Measurements from ENCODE around the gene TM9SF4.
"Not testable (repeated sequence)": the region's sequence is repeated elsewhere in the genome, so short reads cannot be mapped to it uniquely, and the experiment has no call there.

TM9SF4 gene

DNA sequence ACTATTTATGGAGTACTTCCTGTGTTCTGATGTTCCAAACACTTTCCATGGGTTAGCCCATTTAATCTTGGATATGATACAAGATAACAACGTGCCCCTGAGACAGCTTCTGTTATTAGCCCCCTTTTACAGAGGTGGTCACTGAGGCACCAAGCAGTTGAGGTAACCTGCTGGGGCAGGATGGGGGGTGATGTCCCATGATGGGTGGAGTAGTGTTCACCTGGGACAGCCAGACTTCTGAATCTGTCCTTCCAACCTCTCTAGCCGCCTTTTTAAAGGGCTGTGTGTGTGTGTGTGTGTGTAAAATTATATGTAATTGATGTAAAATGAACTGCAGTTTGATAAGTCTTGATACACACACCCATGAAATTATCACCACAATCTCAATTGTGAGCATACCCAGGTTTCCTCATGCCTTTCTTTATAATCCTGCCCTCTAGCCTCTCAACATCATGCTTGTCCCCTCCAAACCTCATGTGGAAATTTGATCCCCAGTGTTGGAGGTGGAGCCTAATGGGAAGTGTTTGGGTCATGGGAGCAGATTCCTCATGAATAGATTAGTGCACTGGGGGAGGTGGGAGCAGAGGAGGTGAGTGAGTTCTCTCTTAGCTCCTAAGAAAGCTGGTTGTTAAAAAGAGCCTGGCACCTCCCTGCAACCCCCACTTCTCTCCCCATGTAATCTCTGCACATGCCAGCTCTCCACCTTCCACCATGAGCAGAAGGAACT lies 58.8 kb downstream of the TM9SF4 start:
- TF ChIP-seq ZNF70 (CRISPR knock-in tag; IDR thresholded peaks at IDR 0.05) (no peak), BACH2 (CRISPR knock-in tag; IDR thresholded peaks at IDR 0.05; ENCODE audit: borderline replicate concordance) (no peak), ZFP30 (CRISPR knock-in tag; IDR thresholded peaks at IDR 0.05) (no peak), CSDC2 (CRISPR knock-in tag; IDR thresholded peaks at IDR 0.05) (no peak), ZNF565 (CRISPR knock-in tag; conservative IDR thresholded peaks at IDR 0.05; ENCODE audit: low read depth) (no peak), ZC3H10 (CRISPR knock-in tag; IDR thresholded peaks at IDR 0.05) (no peak), ISL1 (CRISPR knock-in tag; IDR thresholded peaks at IDR 0.05) (no peak), ZNF8 (CRISPR knock-in tag; IDR thresholded peaks at IDR 0.05) (no peak), SNAI2 (CRISPR knock-in tag; IDR thresholded peaks at IDR 0.05) (no peak), TCF4 (CRISPR knock-in tag; IDR thresholded peaks at IDR 0.05; ENCODE audit: borderline replicate concordance) (no peak)
- TF ChIP-seq, protein P1, sequence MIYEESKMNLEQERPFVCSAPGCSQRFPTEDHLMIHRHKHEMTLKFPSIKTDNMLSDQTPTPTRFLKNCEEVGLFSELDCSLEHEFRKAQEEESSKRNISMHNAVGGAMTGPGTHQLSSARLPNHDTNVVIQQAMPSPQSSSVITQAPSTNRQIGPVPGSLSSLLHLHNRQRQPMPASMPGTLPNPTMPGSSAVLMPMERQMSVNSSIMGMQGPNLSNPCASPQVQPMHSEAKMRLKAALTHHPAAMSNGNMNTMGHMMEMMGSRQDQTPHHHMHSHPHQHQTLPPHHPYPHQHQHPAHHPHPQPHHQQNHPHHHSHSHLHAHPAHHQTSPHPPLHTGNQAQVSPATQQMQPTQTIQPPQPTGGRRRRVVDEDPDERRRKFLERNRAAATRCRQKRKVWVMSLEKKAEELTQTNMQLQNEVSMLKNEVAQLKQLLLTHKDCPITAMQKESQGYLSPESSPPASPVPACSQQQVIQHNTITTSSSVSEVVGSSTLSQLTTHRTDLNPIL (CRISPR knock-in tag; IDR thresholded peaks at IDR 0.05; ENCODE audit: low read depth): no peak
- TF ChIP-seq, protein P2, sequence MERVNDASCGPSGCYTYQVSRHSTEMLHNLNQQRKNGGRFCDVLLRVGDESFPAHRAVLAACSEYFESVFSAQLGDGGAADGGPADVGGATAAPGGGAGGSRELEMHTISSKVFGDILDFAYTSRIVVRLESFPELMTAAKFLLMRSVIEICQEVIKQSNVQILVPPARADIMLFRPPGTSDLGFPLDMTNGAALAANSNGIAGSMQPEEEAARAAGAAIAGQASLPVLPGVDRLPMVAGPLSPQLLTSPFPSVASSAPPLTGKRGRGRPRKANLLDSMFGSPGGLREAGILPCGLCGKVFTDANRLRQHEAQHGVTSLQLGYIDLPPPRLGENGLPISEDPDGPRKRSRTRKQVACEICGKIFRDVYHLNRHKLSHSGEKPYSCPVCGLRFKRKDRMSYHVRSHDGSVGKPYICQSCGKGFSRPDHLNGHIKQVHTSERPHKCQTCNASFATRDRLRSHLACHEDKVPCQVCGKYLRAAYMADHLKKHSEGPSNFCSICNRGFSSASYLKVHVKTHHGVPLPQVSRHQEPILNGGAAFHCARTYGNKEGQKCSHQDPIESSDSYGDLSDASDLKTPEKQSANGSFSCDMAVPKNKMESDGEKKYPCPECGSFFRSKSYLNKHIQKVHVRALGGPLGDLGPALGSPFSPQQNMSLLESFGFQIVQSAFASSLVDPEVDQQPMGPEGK (CRISPR knock-in tag; IDR thresholded peaks at IDR 0.05; ENCODE audit: borderline replicate concordance): no peak
- TF ChIP-seq, protein P3, sequence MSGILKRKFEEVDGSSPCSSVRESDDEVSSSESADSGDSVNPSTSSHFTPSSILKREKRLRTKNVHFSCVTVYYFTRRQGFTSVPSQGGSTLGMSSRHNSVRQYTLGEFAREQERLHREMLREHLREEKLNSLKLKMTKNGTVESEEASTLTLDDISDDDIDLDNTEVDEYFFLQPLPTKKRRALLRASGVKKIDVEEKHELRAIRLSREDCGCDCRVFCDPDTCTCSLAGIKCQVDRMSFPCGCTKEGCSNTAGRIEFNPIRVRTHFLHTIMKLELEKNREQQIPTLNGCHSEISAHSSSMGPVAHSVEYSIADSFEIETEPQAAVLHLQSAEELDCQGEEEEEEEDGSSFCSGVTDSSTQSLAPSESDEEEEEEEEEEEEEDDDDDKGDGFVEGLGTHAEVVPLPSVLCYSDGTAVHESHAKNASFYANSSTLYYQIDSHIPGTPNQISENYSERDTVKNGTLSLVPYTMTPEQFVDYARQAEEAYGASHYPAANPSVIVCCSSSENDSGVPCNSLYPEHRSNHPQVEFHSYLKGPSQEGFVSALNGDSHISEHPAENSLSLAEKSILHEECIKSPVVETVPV (CRISPR knock-in tag; IDR thresholded peaks at IDR 0.05): no peak
- TF ChIP-seq, protein P4, sequence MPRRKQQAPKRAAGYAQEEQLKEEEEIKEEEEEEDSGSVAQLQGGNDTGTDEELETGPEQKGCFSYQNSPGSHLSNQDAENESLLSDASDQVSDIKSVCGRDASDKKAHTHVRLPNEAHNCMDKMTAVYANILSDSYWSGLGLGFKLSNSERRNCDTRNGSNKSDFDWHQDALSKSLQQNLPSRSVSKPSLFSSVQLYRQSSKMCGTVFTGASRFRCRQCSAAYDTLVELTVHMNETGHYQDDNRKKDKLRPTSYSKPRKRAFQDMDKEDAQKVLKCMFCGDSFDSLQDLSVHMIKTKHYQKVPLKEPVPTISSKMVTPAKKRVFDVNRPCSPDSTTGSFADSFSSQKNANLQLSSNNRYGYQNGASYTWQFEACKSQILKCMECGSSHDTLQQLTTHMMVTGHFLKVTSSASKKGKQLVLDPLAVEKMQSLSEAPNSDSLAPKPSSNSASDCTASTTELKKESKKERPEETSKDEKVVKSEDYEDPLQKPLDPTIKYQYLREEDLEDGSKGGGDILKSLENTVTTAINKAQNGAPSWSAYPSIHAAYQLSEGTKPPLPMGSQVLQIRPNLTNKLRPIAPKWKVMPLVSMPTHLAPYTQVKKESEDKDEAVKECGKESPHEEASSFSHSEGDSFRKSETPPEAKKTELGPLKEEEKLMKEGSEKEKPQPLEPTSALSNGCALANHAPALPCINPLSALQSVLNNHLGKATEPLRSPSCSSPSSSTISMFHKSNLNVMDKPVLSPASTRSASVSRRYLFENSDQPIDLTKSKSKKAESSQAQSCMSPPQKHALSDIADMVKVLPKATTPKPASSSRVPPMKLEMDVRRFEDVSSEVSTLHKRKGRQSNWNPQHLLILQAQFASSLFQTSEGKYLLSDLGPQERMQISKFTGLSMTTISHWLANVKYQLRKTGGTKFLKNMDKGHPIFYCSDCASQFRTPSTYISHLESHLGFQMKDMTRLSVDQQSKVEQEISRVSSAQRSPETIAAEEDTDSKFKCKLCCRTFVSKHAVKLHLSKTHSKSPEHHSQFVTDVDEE (CRISPR knock-in tag; IDR thresholded peaks at IDR 0.05): no peak
- ATAC-seq: peak; percentile 62

DNA sequence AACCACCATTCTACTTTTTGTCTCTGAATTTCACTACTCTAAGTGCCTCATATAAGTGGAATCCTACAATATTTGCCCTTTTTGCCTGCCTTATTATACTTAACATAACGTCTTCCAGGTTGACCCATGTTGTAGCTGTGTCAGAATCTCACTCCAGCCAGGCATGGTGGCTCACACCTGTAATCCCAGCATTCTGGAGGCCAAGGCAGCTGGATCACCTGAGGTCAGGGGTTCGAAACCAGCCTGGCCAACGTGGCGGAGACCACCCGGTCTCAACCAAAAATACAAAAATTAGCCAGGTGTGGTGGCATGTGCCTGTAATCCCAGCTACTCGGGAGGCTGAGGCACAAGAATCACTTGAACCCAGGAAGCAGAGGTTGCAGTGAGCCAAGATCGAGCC lies 68.2 kb downstream of the TM9SF4 start:
- not testable (repeated sequence) for ATAC-seq

DNA sequence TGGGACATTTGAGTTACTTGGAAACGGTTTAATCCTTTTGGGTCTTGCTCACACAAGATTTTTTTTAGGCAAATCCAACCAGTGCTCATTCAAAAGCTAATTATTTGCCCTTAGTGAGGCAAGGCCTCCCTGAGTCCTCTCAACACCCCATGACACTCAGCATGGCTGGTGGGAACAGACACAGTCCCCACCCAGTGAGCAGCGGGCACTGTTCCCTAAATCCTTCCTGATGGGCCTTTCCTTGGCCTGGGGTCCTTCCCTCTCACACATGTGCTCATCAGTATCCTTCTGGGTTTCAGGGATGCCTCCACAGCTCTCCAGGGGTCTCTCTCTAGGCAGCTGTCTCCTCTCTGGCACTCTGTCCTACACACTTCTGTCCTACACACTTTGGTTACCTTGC lies 70.0 kb downstream of the TM9SF4 start:
- ATAC-seq: no peak
- TF ChIP-seq TOX (CRISPR knock-in tag; IDR thresholded peaks at IDR 0.05; ENCODE audit: borderline replicate concordance) (no peak), ZC3H10 (CRISPR knock-in tag; IDR thresholded peaks at IDR 0.05) (no peak), RARB (CRISPR knock-in tag; IDR thresholded peaks at IDR 0.05) (no peak), CSDC2 (CRISPR knock-in tag; IDR thresholded peaks at IDR 0.05) (no peak), ZNF70 (CRISPR knock-in tag; IDR thresholded peaks at IDR 0.05) (no peak), TCF4 (CRISPR knock-in tag; IDR thresholded peaks at IDR 0.05; ENCODE audit: borderline replicate concordance) (no peak), GLIS3 (CRISPR knock-in tag; IDR thresholded peaks at IDR 0.05) (no peak), ZNF565 (CRISPR knock-in tag; conservative IDR thresholded peaks at IDR 0.05; ENCODE audit: low read depth) (no peak)
- TF ChIP-seq, protein P4 (CRISPR knock-in tag; IDR thresholded peaks at IDR 0.05): no peak
- TF ChIP-seq, protein P5, sequence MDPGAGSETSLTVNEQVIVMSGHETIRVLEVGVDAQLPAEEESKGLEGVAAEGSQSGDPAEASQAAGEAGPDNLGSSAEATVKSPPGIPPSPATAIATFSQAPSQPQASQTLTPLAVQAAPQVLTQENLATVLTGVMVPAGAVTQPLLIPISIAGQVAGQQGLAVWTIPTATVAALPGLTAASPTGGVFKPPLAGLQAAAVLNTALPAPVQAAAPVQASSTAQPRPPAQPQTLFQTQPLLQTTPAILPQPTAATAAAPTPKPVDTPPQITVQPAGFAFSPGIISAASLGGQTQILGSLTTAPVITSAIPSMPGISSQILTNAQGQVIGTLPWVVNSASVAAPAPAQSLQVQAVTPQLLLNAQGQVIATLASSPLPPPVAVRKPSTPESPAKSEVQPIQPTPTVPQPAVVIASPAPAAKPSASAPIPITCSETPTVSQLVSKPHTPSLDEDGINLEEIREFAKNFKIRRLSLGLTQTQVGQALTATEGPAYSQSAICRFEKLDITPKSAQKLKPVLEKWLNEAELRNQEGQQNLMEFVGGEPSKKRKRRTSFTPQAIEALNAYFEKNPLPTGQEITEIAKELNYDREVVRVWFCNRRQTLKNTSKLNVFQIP (CRISPR knock-in tag; IDR thresholded peaks at IDR 0.05; ENCODE audit: borderline replicate concordance, low read depth): no peak
- TF ChIP-seq, protein P3 (CRISPR knock-in tag; IDR thresholded peaks at IDR 0.05): no peak
